ENCODE measurements around the gene PRSS22.

PRSS22 gene

GRCh38 chr16:2879854-2880508 is 22.0 kb upstream of the PRSS22 start:
- no peak for DNase-seq

DNA sequence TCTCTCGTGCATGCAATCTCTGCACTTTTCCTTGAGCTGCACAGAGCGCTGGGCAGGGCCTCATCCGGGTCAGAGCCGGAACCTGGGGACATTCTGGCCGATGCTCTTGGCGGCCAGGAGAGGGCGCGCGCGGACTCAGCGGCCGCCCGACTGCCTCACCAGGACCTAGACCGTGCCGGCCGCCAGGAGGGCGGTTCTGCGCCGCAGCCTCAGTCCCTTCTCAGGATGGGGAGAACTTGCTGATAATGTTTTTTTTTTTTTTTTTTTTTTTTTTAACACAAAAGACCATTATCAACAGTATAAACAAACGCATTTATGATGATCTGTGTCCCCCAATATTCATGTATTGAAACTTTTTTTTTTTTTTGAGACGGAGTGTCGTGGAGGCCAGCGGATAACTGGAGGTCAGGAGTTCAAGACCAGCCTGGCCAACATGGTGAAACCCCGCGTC is 17.0 kb upstream of the PRSS22 start:
- peak; percentile 56 for DNase-seq

GRCh38 chr16:2874032-2874911 is 16.3 kb upstream of the PRSS22 start:
- DNase-seq, result no peak

- DNase-seq, result no peak
These were observed 14.0 kb upstream of the PRSS22 start for GRCh38 chr16:2871926-2872325.

- peak; percentile 94 for DNase-seq
These were observed 10.2 kb upstream of the PRSS22 start for GRCh38 chr16:2867987-2868789.

DNA sequence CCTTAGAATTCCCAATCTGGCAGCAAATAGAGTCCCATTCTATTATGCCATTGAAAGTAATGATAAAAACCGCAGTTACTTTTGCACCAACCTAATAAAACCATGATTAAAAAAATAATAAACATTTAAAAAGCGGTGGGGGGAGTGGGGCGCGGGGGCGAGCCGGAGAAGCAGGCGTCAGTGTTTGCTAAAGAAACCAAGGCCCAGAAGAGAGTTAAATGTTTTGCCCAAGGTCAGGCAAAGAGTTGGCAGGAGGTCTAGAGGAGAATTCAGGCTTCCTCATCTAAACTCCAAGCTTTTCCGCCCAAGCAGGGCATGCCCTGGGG is 9.7 kb upstream of the PRSS22 start:
- DNase-seq, result no peak

GRCh38 chr16:2866431-2866830 is 8.5 kb upstream of the PRSS22 start:
- no peak for DNase-seq

GRCh38 chr16:2865651-2866050 is 7.7 kb upstream of the PRSS22 start:
- no peak for DNase-seq

- no peak for DNase-seq
These were observed 3.0 kb upstream of the PRSS22 start for GRCh38 chr16:2860826-2861567.

GRCh38 chr16:2859686-2860265 is 1.8 kb upstream of the PRSS22 start:
- no peak for DNase-seq

GRCh38 chr16:2858245-2859025 is 465 bp upstream of the PRSS22 start:
- no peak for DNase-seq

DNA sequence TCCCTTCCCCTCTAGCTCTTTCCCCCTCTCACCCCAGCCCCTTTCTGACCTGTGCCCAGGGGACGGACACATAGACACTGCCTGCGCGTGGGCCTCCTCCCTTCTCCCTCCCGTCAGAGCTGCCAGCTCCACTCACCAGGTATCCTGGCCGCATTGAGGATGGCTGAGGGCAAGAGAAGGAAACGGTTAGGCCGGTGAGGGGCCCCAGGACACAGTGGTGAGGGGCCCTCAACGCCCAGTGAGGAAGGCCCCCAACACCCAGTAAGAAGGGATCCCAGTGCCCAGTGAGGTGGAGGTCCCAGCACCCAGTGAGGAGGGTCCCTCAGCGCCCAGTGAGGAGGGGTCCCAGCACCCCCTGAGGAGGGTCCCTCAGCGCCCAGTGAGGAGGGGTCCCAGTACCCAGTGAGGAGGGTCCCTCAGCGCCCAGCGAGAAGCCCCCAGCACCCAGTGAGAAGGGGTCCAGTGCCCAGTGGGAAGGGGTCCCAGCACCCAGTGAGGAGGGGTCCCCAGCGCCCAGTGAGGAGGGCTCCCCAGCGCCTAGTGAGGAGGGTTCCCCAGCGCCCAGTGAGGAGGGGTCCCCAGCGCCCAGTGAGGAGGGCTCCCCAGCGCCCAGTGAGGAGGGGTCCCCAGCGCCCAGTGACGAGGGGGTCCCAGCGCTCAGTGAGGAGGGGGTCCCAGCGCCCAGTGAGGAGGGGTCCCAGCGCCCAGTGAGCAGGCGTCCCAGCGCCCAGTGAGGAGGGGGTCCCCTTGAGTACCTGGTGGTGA is 1.1 kb downstream of the PRSS22 start:
- no peak for DNase-seq

GRCh38 chr16:2856061-2856670 is 1.8 kb downstream of the PRSS22 start:
- peak; percentile 28 for DNase-seq

DNA sequence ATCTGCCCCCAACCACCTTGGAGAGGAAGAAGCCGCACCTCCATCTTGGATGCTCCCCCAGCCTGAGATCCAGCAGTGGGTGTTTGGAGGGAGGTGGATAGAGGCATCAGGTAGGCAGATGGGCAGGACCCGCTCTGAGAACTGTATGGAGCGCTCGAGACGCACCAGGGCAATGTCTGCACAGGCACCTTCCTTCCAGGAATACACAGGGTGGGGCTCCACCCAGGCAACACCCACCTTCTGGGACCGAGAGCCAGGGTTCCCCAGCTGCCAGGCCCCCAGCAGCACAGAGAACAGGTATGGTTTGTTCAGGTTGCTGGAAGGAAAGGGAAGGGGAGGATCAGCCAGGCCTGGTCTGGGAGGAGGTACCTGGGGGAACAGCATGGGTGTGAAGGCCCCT is 2.4 kb downstream of the PRSS22 start:
- DNase-seq, result no peak

GRCh38 chr16:2854700-2855309 is 3.2 kb downstream of the PRSS22 start:
- DNase-seq, result no peak

- DNase-seq, result no peak
These were observed 4.4 kb downstream of the PRSS22 start for GRCh38 chr16:2853531-2854073.

GRCh38 chr16:2852731-2853507 is 5.1 kb downstream of the PRSS22 start:
- DNase-seq, result no peak

GRCh38 chr16:2852003-2852730 is 5.8 kb downstream of the PRSS22 start:
- DNase-seq, result no peak

All from activated CD4-positive, alpha-beta T cell treated with anti-CD3 and anti-CD28 coated beads, Interleukin-2, amount 50 U/mL, for 1 hour (primary cell).